Measurements from ENCODE around the gene SLC17A9. TPM values are rescaled to one million over a fixed set of nuclear protein-coding genes. Genes with fewer than 3 reads are reported as not detected.

SLC17A9 gene
- total RNA-seq, 1 experiment from 2014 or later = 37.6 TPM

GRCh38 chr20:62937268-62938104 is 15.0 kb upstream of the SLC17A9 start (continued):
- TF ChIP-seq EZH2phosphoT487 (IDR thresholded peaks at IDR 0.05; ENCODE audit: borderline replicate concordance) (no peak), TCF7L2 (IDR thresholded peaks at IDR 0.05; ENCODE audit: borderline replicate concordance, extremely low read depth, insufficient read depth, insufficient read length) (no peak), CBX3 (IDR thresholded peaks at IDR 0.05; ENCODE audit: low read depth) (peak; percentile 82; the same call in 1 of the 2 replicates), RAD21 (IDR thresholded peaks at IDR 0.05; ENCODE audit: low read depth) (no peak)

- H3K9ac ChIP-seq (ENCODE audit: low read length) = peak within 1 kb of the TSS; percentile 100
- H3K79me2 ChIP-seq (ENCODE audit: insufficient read depth, low read length) = peaks cover 94% of the 10 kb centered on the region
- ATAC-seq (peak; percentile 62), DNase-seq (ENCODE audit: low read depth, low spot score) (no peak)
- H3K9me2 ChIP-seq (ENCODE audit: insufficient read depth) = no peaks in the 10 kb centered on the region
- ChIA-PET CTCF (interaction anchor here (0.6 to 1.4 kb wide), 3 partner anchors 30 to 116 kb away, joined by 3 read pairs; no protein-coding TSS in a partner anchor), POLR2A (interaction anchor here (1.2 kb wide), 1 partner anchor 15 kb away, joined by 3 read pairs; no protein-coding TSS in a partner anchor), RAD21 (ENCODE audit: low non-redundant PET in 1 of 2, low total read pairs in 2 of 2, uncharacterized antibody in 2 of 2, unreplicated experiment in 2 of 2) (no interaction called here)
- peaks cover 15% of the 10 kb centered on the region; the same call in 1 of the 2 replicates for H4K20me1 ChIP-seq (ENCODE audit: insufficient read depth)
- peaks cover 10 to 29% of the 10 kb centered on the region in 2 experiments; a peak in 3 of 4 replicates for H3K4me1 ChIP-seq (ENCODE audit: control insufficient read depth in 1 of 2, insufficient read depth in 2 of 2, low read length in 2 of 2)
- H3K36me3 ChIP-seq (ENCODE audit: control insufficient read depth in 1 of 2, insufficient read depth in 2 of 2, low read length in 2 of 2) = peaks cover 18 to 35% of the 10 kb centered on the region in 2 experiments
- H3K27ac ChIP-seq (ENCODE audit: low read depth, low read length) = peak within 1 kb of the TSS; percentile 98
- intact Hi-C loops (cut with micrococcal nuclease) = no loop called here
- no TSS peak for BruUV-seq (replicated peaks)
- H2AFZ ChIP-seq (ENCODE audit: low read depth, low read length, poor library complexity, severe bottlenecking) = no peak within 1 kb of the TSS
- no peaks in the 10 kb centered on the region for H3K9me3 ChIP-seq (ENCODE audit: control insufficient read depth in 1 of 2, insufficient read depth in 1 of 2, low read depth in 1 of 2, low read length in 2 of 2)
- H3K4me3 ChIP-seq (replicated peaks in 1 of 2; ENCODE audit: low read depth in 1 of 2, low read length in 2 of 2) = peak within 1 kb of the TSS; percentile 95 to 99
- TF ChIP-seq CBX3 (IDR thresholded peaks at IDR 0.05; ENCODE audit: low read depth) = no peak
- no peak for TF ChIP-seq RAD21 (IDR thresholded peaks at IDR 0.05; ENCODE audit: low read depth)
- TF ChIP-seq ELF1 (IDR thresholded peaks at IDR 0.05; ENCODE audit: borderline replicate concordance, low read depth) = no peak
- no peak for TF ChIP-seq ZNF274 (IDR thresholded peaks at IDR 0.05; ENCODE audit: low read depth, low read length)
- no peak for TF ChIP-seq POLR2AphosphoS5 (IDR thresholded peaks at IDR 0.05; ENCODE audit: low read depth, low read length)
- TF ChIP-seq ZFX (IDR thresholded peaks at IDR 0.05) = peak; percentile 67
- TF ChIP-seq REST (IDR thresholded peaks at IDR 0.05; ENCODE audit: low read depth) = no peak
- TF ChIP-seq POLR2A (IDR thresholded peaks at IDR 0.05; ENCODE audit: borderline replicate concordance, extremely low read depth, insufficient read depth, insufficient read length) = peak; percentile 19
- no peak for TF ChIP-seq CEBPB (IDR thresholded peaks at IDR 0.05; ENCODE audit: low read depth)
- TF ChIP-seq MAX (IDR thresholded peaks at IDR 0.05) = no peak
- no peak for TF ChIP-seq TCF7L2 (IDR thresholded peaks at IDR 0.05; ENCODE audit: borderline replicate concordance, extremely low read depth, insufficient read depth, insufficient read length)
- TF ChIP-seq EGR1 (IDR thresholded peaks at IDR 0.05; ENCODE audit: low read depth) = no peak
- TF ChIP-seq SIN3A (IDR thresholded peaks at IDR 0.05; ENCODE audit: low read depth) = no peak
- TF ChIP-seq CTCF (IDR thresholded peaks at IDR 0.05 in 2 of 3, conservative IDR thresholded peaks at IDR 0.05 in 1 of 3; ENCODE audit: borderline replicate concordance in 1 of 3, insufficient read depth in 1 of 3, low read depth in 2 of 3, low read length in 2 of 3) = no peak
- no peaks in the 10 kb centered on the region for H3K27me3 ChIP-seq (ENCODE audit: insufficient read depth, low read length)
- peak within 1 kb of the TSS; percentile 94 for H3K4me2 ChIP-seq (ENCODE audit: low read length)
Observed at GRCh38 chr20:62938105-62938888, 14.2 kb upstream of the SLC17A9 start, which contains the start of gene GID8. Gene GID8, plus strand, starts transcription at chr20:62938147. Its CDS starts 3,356 bp downstream, at chr20:62941503.
